ENCODE data around the gene KIF5C.

The KIF5C gene

GRCh38 chr2:149031396-149031795 lies 156.4 kb downstream of the KIF5C start:
- TF ChIP-seq CTCF (IDR thresholded peaks at IDR 0.05; ENCODE audit: poor library complexity, severe bottlenecking): no peak
- Histone ChIP-seq H3K27me3 (ENCODE audit: insufficient read depth, poor library complexity, severe bottlenecking) (no peaks in the 10 kb centered on the region), H3K4me1 (ENCODE audit: insufficient read depth, poor library complexity, severe bottlenecking) (peaks cover 24% of the 10 kb centered on the region), H3K27ac (ENCODE audit: poor library complexity, severe bottlenecking) (no peak overlapping the region), H3K36me3 (ENCODE audit: low read depth) (no peaks in the 10 kb centered on the region), H3K9me3 (ENCODE audit: severe bottlenecking) (no peaks in the 10 kb centered on the region), H3K4me3 (ENCODE audit: severe bottlenecking) (no peak overlapping the region)
- DNase-seq (ENCODE audit: low spot score) (no peak), ATAC-seq (ENCODE audit: low read depth) (no peak)

GRCh38 chr2:149033716-149034115 lies 158.7 kb downstream of the KIF5C start:
- peaks cover 10% of the 10 kb centered on the region for H3K4me1 ChIP-seq (ENCODE audit: insufficient read depth, poor library complexity, severe bottlenecking)
- H3K9me3 ChIP-seq (ENCODE audit: severe bottlenecking): no peaks in the 10 kb centered on the region
- no peak for TF ChIP-seq CTCF (IDR thresholded peaks at IDR 0.05; ENCODE audit: poor library complexity, severe bottlenecking)
- no peak overlapping the region for H3K27ac ChIP-seq (ENCODE audit: poor library complexity, severe bottlenecking)
- no peaks in the 10 kb centered on the region for H3K27me3 ChIP-seq (ENCODE audit: insufficient read depth, poor library complexity, severe bottlenecking)
- no peaks in the 10 kb centered on the region for H3K36me3 ChIP-seq (ENCODE audit: low read depth)
- ATAC-seq (ENCODE audit: low read depth) (no peak), DNase-seq (ENCODE audit: low spot score) (no peak)
- H3K4me3 ChIP-seq (ENCODE audit: severe bottlenecking): no peak overlapping the region

- no peak overlapping the region for H3K4me3 ChIP-seq (ENCODE audit: severe bottlenecking)
- H3K4me1 ChIP-seq (ENCODE audit: insufficient read depth, poor library complexity, severe bottlenecking): peaks cover 4% of the 10 kb centered on the region
- ATAC-seq (ENCODE audit: low read depth) (no peak), DNase-seq (ENCODE audit: low spot score) (no peak)
- TF ChIP-seq CTCF (IDR thresholded peaks at IDR 0.05; ENCODE audit: poor library complexity, severe bottlenecking): no peak
- no peaks in the 10 kb centered on the region for H3K9me3 ChIP-seq (ENCODE audit: severe bottlenecking)
- no peak overlapping the region for H3K27ac ChIP-seq (ENCODE audit: poor library complexity, severe bottlenecking)
- H3K36me3 ChIP-seq (ENCODE audit: low read depth): no peaks in the 10 kb centered on the region
- no peaks in the 10 kb centered on the region for H3K27me3 ChIP-seq (ENCODE audit: insufficient read depth, poor library complexity, severe bottlenecking)
Observed at GRCh38 chr2:149034406-149034805, 159.4 kb downstream of the KIF5C start.

- ATAC-seq (ENCODE audit: low read depth): no peak
- no peaks in the 10 kb centered on the region for H3K4me1 ChIP-seq (ENCODE audit: insufficient read depth, poor library complexity, severe bottlenecking)
Observed at GRCh38 chr2:149036507-149037293, 161.7 kb downstream of the KIF5C start.

More at GRCh38 chr2:149036507-149037293, 161.7 kb downstream of the KIF5C start:
- Histone ChIP-seq H3K4me3 (ENCODE audit: severe bottlenecking) (no peak overlapping the region), H3K36me3 (ENCODE audit: low read depth) (no peaks in the 10 kb centered on the region), H3K27me3 (ENCODE audit: insufficient read depth, poor library complexity, severe bottlenecking) (no peaks in the 10 kb centered on the region), H3K27ac (ENCODE audit: poor library complexity, severe bottlenecking) (no peak overlapping the region), H3K9me3 (ENCODE audit: severe bottlenecking) (no peaks in the 10 kb centered on the region)
- DNase-seq (ENCODE audit: low spot score): no peak
- no peak for TF ChIP-seq CTCF (IDR thresholded peaks at IDR 0.05; ENCODE audit: poor library complexity, severe bottlenecking)

Data from RWPE2 (cell line).